Activated CD4-positive, alpha-beta T cell treated with anti-CD3 and anti-CD28 coated beads, Interleukin-2, Interleukin-6, amounts not matched to agents 100 ng/mL and 50 ng/mL, durations not matched to agents 16 hours and 8 hours (primary cell): Measurements from ENCODE around the gene CBR4.
"Not testable (repeated sequence)": the region's sequence is repeated elsewhere in the genome, so short reads cannot be mapped to it uniquely, and the experiment has no call there.

Source experiments
- DNase-seq: peaks from one replicate; pipeline ENCODE4 v3.0.0-alpha.2; 2020

The CBR4 gene

DNA sequence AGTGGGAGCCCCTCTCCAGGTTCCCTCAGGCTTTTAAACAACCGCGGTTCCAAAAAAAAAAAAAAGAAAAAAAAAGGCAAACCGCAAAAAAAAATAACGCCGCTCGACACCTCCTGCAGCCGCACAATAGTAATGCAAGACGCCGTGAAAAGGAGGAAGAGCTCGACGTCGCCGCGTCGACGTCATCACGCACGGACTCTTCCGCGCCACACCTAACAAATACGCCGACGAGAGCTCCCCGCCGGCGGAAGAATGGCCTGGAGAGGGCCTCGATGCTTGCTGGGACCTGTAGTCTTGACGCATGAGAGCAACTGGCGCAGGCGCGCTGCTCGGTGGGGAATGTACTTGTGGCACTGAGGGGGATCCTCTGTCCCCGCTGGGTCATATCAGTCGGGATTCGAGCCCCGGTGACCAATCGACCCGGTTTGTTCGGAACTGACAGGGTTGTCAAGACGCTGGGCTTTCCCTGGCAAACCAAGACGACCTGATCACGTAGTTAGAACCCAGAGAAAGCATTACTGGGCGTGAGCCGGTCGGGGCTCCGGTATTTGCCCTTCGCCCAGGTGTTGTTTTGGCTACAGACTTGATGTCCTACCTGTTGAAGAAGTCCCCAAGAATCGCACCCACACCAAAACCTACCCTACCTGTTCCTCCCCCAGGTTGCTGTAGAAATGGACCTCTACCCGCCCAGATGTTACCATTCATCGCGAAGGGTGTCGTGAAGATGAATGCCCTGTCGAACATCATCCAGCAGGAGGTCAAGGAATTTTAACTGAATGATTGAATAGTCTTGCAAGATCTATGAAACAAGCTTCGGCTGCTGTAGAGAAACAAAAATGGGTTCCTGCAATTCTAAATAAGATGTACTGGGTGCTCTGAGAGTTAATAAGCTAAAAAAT, at the start of gene CBR4:
TSS of gene CBR4 (minus strand) at position 131 of the 899 bp plus-strand sequence. CDS start 166 bp downstream, outside the sequence.
- peak; percentile 98 for DNase-seq

- no peak for DNase-seq
Measured at GRCh38 chr4:169059306-169060211, 49.5 kb upstream of the CBR4 start.

GRCh38 chr4:169058312-169058711, 48.3 kb upstream of the CBR4 start:
- DNase-seq = no peak

GRCh38 chr4:169054879-169055278, 44.8 kb upstream of the CBR4 start:
- DNase-seq = peak; percentile 28

DNA sequence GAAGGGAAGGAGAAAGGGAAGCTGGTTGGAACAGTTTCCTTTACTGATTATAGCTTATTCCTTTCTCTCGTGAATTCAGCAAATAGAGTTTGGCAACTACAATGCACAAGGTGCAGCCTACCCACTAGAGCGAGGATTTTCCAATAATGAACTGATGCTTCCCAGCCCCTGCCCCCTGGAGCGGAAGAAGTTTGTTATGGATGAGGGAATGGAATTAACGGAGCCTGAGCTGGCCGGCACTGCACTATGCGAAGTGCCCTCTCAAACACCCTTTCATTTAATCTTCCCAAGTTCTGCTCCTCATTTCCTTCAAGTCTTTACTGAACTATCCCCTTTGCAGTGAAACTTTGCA, 42.5 kb upstream of the CBR4 start:
- DNase-seq = no peak

GRCh38 chr4:169051761-169052593, 41.9 kb upstream of the CBR4 start:
- DNase-seq = no peak

DNA sequence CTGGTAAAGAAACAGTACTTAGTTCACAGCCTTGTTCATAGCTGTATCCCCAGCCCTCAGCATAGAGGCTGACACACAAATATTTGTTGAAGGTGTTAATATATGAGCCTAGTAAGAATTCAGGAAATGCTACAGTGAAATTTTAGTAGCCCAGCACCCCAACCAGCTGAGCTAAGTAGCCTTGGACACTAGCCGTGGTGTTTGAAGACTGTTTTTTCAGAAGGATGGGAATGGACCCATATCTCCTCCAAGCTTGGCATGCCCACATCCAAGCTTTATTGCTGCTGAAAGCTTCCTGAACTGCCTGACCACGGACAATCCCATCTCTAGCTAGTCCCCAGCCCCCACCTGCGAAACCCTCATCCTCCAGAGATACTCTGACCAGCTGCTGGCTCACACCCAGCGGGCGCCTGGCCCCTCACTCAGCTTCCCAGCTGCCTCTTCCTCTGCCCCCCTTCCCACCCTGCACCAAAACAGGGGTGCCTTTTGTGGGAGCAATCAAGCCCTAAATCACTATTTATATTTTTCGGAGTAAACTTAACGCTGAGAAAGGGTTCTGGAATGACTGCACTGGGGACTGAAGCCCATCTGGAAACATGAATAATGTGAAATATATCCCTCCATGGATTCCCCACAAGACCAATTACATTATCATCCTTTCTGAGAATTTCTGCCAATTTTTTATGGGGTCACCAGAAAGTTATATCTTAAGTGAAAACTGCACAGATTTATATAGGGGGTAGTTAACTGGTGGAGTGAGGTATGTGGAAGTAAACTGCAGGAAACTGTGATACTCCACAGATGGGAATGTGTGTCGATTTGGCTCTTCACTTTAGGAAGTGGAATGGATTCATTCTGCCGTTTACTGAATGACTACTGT, 41.1 kb upstream of the CBR4 start:
- DNase-seq = no peak

GRCh38 chr4:169050284-169050683, 40.2 kb upstream of the CBR4 start:
- DNase-seq = no peak

DNA sequence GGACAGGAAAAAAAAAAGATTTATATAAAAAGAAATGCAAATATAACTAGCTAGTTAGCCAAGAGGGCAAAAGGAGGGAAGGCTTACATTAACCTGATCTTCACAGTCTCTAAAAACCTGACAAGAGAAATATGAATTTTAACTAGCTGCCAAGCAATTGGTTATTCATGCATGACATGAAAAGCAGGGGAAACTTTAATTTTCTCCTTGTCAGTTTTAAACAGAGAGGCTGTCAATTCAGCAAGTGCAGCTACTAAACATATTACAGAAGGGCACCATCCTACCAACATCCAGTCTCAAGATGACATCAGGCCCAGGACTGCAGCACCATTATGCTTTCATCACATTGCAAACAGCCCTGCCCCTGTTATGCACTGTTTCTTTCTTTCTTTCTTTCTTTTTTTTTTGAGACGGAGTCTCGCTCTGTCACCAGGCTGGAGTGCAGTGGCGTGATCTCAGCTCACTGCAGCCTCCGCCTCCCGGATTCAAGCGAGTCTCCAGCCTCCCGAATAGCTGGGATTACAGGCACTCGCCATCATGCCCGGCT, 38.9 kb upstream of the CBR4 start:
- DNase-seq = no peak

GRCh38 chr4:169047956-169048355, 37.9 kb upstream of the CBR4 start:
- no peak for DNase-seq

DNA sequence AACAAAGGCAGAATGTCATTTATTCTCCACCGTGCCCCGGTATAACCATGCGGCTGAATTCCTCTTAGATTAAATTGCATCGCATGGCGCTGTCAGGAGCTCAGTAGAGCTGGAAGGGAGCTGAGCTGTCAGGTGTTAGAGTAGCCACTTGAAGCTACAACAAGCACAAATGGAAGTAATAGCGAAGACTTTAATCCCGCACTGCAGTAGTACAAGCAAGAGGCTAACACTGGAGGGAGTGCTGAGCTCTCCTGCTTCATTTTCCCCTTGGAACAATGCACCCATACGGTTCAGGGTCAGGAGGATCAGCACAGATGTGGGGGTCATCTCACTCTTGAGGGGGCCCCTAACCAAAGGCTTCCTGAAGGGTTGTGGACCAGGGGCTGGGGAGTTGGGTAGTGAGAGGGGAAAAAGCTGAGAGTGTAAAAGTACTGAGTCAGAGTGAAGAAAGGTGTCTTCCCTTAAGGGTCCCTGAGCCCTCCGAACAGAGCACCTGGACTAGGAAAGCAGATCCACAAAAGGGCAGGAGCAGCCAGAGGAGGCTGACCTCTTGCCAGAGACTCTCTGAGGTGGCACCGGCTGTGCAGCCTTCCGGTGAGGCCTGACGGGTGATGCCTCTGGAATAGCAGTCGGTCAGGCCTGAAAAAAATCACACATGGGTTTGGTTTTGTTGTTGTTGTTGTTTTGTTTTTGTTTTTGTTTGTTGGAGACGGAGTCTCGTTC, 36.0 kb upstream of the CBR4 start:
- DNase-seq = no peak

DNA sequence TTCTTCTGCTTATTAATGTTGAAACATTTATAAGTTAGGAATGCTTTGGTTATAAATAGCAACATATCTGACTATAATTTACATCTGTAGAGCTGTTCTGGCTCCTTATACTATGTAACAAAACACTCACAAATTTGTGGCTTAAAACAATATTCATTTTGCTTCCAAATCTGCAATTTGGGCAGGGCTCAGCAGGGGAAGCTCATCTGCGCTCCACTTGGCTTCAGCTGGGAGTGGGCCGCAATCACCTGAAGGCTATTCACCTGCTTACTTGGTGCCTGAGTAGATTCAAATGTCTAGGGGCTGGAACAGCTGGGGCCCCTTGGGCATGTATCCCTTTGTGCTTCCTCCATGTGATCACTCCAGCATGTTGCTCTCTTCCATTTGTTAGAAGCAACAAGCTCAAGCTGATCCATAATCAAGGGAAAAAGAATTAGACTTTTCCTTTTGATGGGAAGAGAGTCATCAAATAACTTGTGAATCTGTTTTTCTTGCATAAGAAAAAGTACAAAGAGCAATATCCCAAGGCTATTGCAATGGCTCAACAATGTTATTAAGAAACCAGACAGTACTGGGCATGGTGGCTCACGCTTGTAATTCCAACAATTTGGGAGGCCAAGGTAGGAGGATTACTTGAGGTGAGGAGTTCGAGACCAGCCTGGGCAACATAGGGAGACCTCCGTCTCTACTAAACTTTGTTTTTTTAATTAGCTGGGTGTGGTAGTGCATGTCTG, 34.8 kb upstream of the CBR4 start:
- DNase-seq = no peak

DNA sequence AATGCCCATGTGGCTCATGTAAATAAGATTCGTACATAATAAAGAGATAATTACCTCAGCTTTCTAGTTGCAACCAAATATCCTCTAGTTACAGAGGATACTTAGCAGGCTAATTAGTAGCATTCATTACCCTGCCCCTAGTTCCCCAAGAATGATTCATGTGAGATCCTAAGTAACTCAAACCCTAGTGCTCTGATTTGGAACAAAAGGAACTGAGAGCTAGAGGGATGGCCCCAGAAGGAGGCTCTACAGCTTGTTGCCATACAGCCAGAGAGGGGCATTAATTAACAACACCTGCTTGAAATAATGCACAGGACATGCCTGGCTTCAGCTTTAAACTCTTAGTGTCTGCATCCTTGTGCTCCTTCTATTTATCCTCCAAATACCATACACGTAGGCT, 32.6 kb upstream of the CBR4 start:
- no peak for DNase-seq

GRCh38 chr4:169040559-169041261, 30.7 kb upstream of the CBR4 start:
- no peak for DNase-seq

DNA sequence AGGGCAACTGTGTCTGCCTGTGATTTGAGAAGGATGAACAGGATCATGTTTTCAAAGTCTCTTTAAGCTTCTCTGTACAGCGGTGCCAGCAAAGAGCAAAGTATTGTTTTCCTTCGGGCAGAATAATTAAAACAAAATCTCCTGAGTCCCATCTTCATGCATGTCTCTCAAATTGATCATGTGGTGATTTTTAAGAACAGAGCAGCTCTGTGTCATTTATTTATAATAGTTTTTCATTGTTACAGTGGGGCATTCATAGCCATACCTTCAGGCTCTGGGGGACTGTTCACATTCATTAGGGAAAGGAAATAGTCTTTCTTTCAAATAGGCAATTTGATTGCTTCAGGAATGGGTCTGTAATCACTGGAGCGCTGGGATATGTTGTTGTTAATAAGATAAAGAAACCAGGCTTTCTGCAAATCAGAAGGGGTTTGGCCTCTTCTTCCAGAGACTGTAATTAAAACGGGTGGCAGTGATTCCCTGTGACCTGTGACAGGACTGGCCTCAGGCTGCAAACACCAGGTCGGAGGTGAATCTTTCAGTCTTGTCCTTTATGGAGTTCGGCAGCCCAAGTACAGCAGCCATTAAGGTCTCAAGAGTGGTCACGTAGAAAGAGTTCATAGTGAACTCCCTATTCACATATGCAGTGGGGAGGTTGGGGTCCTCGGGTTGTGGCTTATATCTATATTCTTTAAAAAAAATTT, 29.3 kb upstream of the CBR4 start:
- DNase-seq = no peak

- no peak for DNase-seq
Measured at GRCh38 chr4:169037506-169037905, 27.5 kb upstream of the CBR4 start.

GRCh38 chr4:169035871-169036620, 26.0 kb upstream of the CBR4 start:
- not testable (repeated sequence) for DNase-seq

GRCh38 chr4:169033660-169034059, 23.6 kb upstream of the CBR4 start:
- DNase-seq = no peak
